ENCODE results near the gene MEF2C.

- TF ChIP-seq CTCF (IDR thresholded peaks at IDR 0.05) (no peak), POLR2A (IDR thresholded peaks at IDR 0.05) (no peak)
These were observed 182.9 kb downstream of the MEF2C start for GRCh38 chr5:88700121-88700520.

All from sigmoid colon (tissue), 3 donors.